Neuronal stem cell (in vitro differentiated cells): Measurements from ENCODE around the gene GALT.

Source experiments
- DNase-seq: peaks from one replicate; pipeline ENCODE4 v3.0.0-alpha.2; 2013; ENCODE audit warnings: low spot score
- H2AFZ ChIP-seq: one replicate; pipeline ENCODE4 v1.6.1; 2013; ENCODE audit warnings: mild to moderate bottlenecking, low read length, inconsistent platforms
- H2AK5ac ChIP-seq: 2 replicates; pipeline ENCODE4 v1.6.1; 2013; ENCODE audit warnings: low read depth, mild to moderate bottlenecking, inconsistent platforms, low read length, moderate library complexity, mixed read lengths
- H2BK120ac ChIP-seq: 2 replicates; pipeline ENCODE4 v1.6.1; 2013; ENCODE audit warnings: low read depth, mild to moderate bottlenecking, inconsistent platforms, low read length, moderate library complexity, mixed read lengths
- H2BK12ac ChIP-seq: one replicate; pipeline ENCODE4 v1.6.1; 2013; ENCODE audit warnings: low read length, inconsistent platforms
- H2BK15ac ChIP-seq: 2 replicates; pipeline ENCODE4 v1.6.1; 2013; ENCODE audit warnings: mild to moderate bottlenecking, low read length, inconsistent platforms, mixed read lengths
- H2BK5ac ChIP-seq: one replicate; pipeline ENCODE4 v1.6.1; 2013; ENCODE audit warnings: inconsistent platforms, mild to moderate bottlenecking, low read length, moderate library complexity
- H3K14ac ChIP-seq: one replicate; pipeline ENCODE4 v1.6.1; 2013; ENCODE audit warnings: low read length, inconsistent platforms
- H3K18ac ChIP-seq: 2 replicates; pipeline ENCODE4 v1.6.1; 2013; ENCODE audit warnings: low read length, inconsistent platforms
- H3K23ac ChIP-seq: 2 replicates; pipeline ENCODE4 v1.6.1; 2013; ENCODE audit warnings: low read depth, mild to moderate bottlenecking, mixed read lengths, low read length, inconsistent platforms; ENCODE audit not compliant: poor library complexity
- H3K27ac ChIP-seq: replicated peaks from 3 replicates; pipeline ENCODE4 v1.5.1; 2013; ENCODE audit warnings: low read length, inconsistent platforms
- H3K27me3 ChIP-seq, 3 experiments: 2 replicates each; pipeline ENCODE4 v1.6.1; 2013; ENCODE audit warnings: low read length in 3 of 3, mild to moderate bottlenecking in 2 of 3, inconsistent platforms in 1 of 3, low read depth in 1 of 3, mixed read lengths in 1 of 3, moderate library complexity in 1 of 3; ENCODE audit not compliant: control insufficient read depth in 3 of 3, insufficient read depth in 3 of 3
- H3K36me3 ChIP-seq, 2 donors: replicated peaks in 1 of 2; 2 replicates each; pipeline ENCODE4 v1.6.1; 2013; ENCODE audit warnings: low read length in 2 of 2; ENCODE audit not compliant: control insufficient read depth in 2 of 2, insufficient read depth in 2 of 2
- H3K4ac ChIP-seq: 2 replicates; pipeline ENCODE4 v1.6.1; 2013; ENCODE audit warnings: inconsistent platforms, mild to moderate bottlenecking, low read length, moderate library complexity
- H3K4me1 ChIP-seq, 2 donors: 1 replicate in 1 of 2; 2 replicates in 1 of 2; pipeline ENCODE4 v1.6.1; 2013; ENCODE audit warnings: low read length in 2 of 2, low read depth in 1 of 2; ENCODE audit not compliant: control insufficient read depth in 2 of 2, insufficient read depth in 1 of 2
- H3K4me2 ChIP-seq: one replicate; pipeline ENCODE4 v1.6.1; 2013; ENCODE audit warnings: mild to moderate bottlenecking, low read length, inconsistent platforms; ENCODE audit not compliant: insufficient read depth, poor library complexity, severe bottlenecking
- H3K4me3 ChIP-seq, 2 donors: 2 replicates each; pipeline ENCODE4 v1.5.1; 2013; ENCODE audit warnings: low read length in 2 of 2, mild to moderate bottlenecking in 2 of 2, inconsistent platforms in 1 of 2, moderate library complexity in 1 of 2
- H3K79me1 ChIP-seq: one replicate; pipeline ENCODE4 v1.6.1; 2013; ENCODE audit warnings: low read depth, mild to moderate bottlenecking, inconsistent platforms, low read length, moderate library complexity
- H3K9ac ChIP-seq: one replicate; pipeline ENCODE4 v1.6.1; 2013; ENCODE audit warnings: mild to moderate bottlenecking, low read depth, low read length, inconsistent platforms; ENCODE audit not compliant: poor library complexity
- H3K9me3 ChIP-seq, 2 donors: replicated peaks in 1 of 2; 2 replicates each; pipeline versions ENCODE3 to v1.6.1; 2013; ENCODE audit warnings: low read length in 2 of 2, mild to moderate bottlenecking in 2 of 2, inconsistent platforms in 1 of 2, low read depth in 1 of 2, mixed read lengths in 1 of 2, moderate library complexity in 1 of 2; ENCODE audit not compliant: control insufficient read depth in 2 of 2, insufficient read depth in 1 of 2
- H4K8ac ChIP-seq: one replicate; pipeline ENCODE4 v1.6.1; 2013; ENCODE audit warnings: low read depth, mild to moderate bottlenecking, inconsistent platforms, low read length, moderate library complexity
- H4K91ac ChIP-seq: one replicate; pipeline ENCODE4 v1.6.1; 2013; ENCODE audit warnings: low read length, low read depth, mild to moderate bottlenecking, inconsistent platforms; ENCODE audit not compliant: poor library complexity
- WGBS, 2 donors: extraction: QIAGEN DNeasy Blood & Tissue Kit; methylation state at CpG; one replicate each; pipeline ENCODE4 v1.1.7; 2013; ENCODE audit warnings: missing lambda C conversion rate in 2 of 2, mixed read lengths in 1 of 2; ENCODE audit not compliant: insufficient read length in 2 of 2, insufficient replicate concordance in 1 of 2; ENCODE audit errors: extremely low coverage in 2 of 2; 5-methylcytosine and 5-hydroxymethylcytosine counted together

Gene GALT

GRCh38 chr9:34634551-34635248, 11.8 kb upstream of the GALT start:
- no peak overlapping the region for H3K4ac ChIP-seq
- no peak overlapping the region for H2AFZ ChIP-seq
- no peak overlapping the region for H3K14ac ChIP-seq
- H2BK5ac ChIP-seq: no peak overlapping the region
- peaks cover 8 to 35% of the 10 kb centered on the region in 2 donors for H3K4me1 ChIP-seq
- WGBS, 2 donors: no CpG with 5 or more reads among the region's 3 CpGs
- no peak overlapping the region for H2BK120ac ChIP-seq
- no peak overlapping the region for H4K91ac ChIP-seq
- H2BK12ac ChIP-seq: no peak overlapping the region
- H3K18ac ChIP-seq: no peak overlapping the region
- DNase-seq: no peak
- no peak overlapping the region for H3K23ac ChIP-seq
- no peak overlapping the region for H2BK15ac ChIP-seq
- peaks cover 0 to 19% (median 1%) of the 10 kb centered on the region in 3 experiments for H3K27me3 ChIP-seq
- no peak overlapping the region for H4K8ac ChIP-seq
- peaks cover 7 to 15% of the 10 kb centered on the region in 2 donors for H3K36me3 ChIP-seq
- H2AK5ac ChIP-seq: no peak overlapping the region
- H3K27ac ChIP-seq: no peak overlapping the region
- no peak overlapping the region for H3K4me2 ChIP-seq
- no peak overlapping the region for H3K9ac ChIP-seq
- H3K79me1 ChIP-seq: peaks cover 11% of the 10 kb centered on the region
- no peaks in the 10 kb centered on the region for H3K9me3 ChIP-seq
- no peak overlapping the region for H3K4me3 ChIP-seq

- no peak overlapping the region for H3K4me2 ChIP-seq
- H2AFZ ChIP-seq: no peak overlapping the region
- peaks cover 8 to 29% of the 10 kb centered on the region in 2 donors for H3K4me1 ChIP-seq
- WGBS, 2 donors: no CpG with 5 or more reads among the region's 14 CpGs
- H3K9ac ChIP-seq: peak overlapping the region; percentile 38
- no peak overlapping the region for H3K4me3 ChIP-seq
- H3K27me3 ChIP-seq: peaks cover 0 to 11% (median 0%) of the 10 kb centered on the region in 3 experiments
- no peak overlapping the region for H4K91ac ChIP-seq
- H3K4ac ChIP-seq: no peak overlapping the region
- H2BK12ac ChIP-seq: peak overlapping the region; percentile 10
- H2BK5ac ChIP-seq: no peak overlapping the region
- no peak overlapping the region for H3K18ac ChIP-seq
- peaks cover 11% of the 10 kb centered on the region for H3K79me1 ChIP-seq
- no peak overlapping the region for H3K14ac ChIP-seq
- peak overlapping the region; percentile 67 for H2AK5ac ChIP-seq
- no peak overlapping the region for H3K27ac ChIP-seq
- peak overlapping the region; percentile 31 for H3K23ac ChIP-seq
- H4K8ac ChIP-seq: no peak overlapping the region
- H3K9me3 ChIP-seq: no peaks in the 10 kb centered on the region
- H2BK120ac ChIP-seq: no peak overlapping the region
- H2BK15ac ChIP-seq: no peak overlapping the region
- peaks cover 7 to 15% of the 10 kb centered on the region in 2 donors for H3K36me3 ChIP-seq
- no peak for DNase-seq
These were observed 10.9 kb upstream of the GALT start for GRCh38 chr9:34635556-34635955.

GRCh38 chr9:34636791-34637355, 9.6 kb upstream of the GALT start:
- no peaks in the 10 kb centered on the region for H3K27me3 ChIP-seq
- H3K27ac ChIP-seq: no peak overlapping the region

More at GRCh38 chr9:34636791-34637355, 9.6 kb upstream of the GALT start:
- Histone ChIP-seq H2BK12ac (no peak overlapping the region), H3K79me1 (peaks cover 11% of the 10 kb centered on the region), H3K36me3 (peaks cover 7 to 15% of the 10 kb centered on the region in 2 donors), H3K18ac (peak overlapping the region; percentile 95), H3K23ac (peak overlapping the region; percentile 97), H3K4me3 (peak overlapping the region; percentile 90 to 92), H2AFZ (peak overlapping the region; percentile 100), H3K4me2 (peak overlapping the region; percentile 96), H2BK15ac (peak overlapping the region; percentile 92), H2BK120ac (peak overlapping the region; percentile 48), H3K4ac (peak overlapping the region; percentile 100), H3K14ac (peak overlapping the region; percentile 100), H4K8ac (no peak overlapping the region), H4K91ac (peak overlapping the region; percentile 94), H2BK5ac (peak overlapping the region; percentile 62), H2AK5ac (peak overlapping the region; percentile 98), H3K4me1 (peaks cover 8 to 24% of the 10 kb centered on the region in 2 donors), H3K9me3 (no peaks in the 10 kb centered on the region), H3K9ac (peak overlapping the region; percentile 99)
- no CpG with 5 or more reads among the region's 23 CpGs for WGBS, 2 donors
- DNase-seq: no peak
